Neural progenitor cell (in vitro differentiated cells): Measurements from ENCODE around the gene KLF1.

Source experiments
- CTCF ChIP-seq: fragments of 200-600 bp; sonication (generic); IDR thresholded peaks from 2 replicates; pipeline ENCODE4 v1.5.1; 2017; ENCODE audit warnings: antibody characterized with exemption, mild to moderate bottlenecking
- EZH2 ChIP-seq: fragments of 200-600 bp; sonication (generic); IDR thresholded peaks from 2 replicates; pipeline ENCODE4 v1.6.1; 2017; ENCODE audit warnings: antibody characterized with exemption, mild to moderate bottlenecking, moderate library complexity
- EZH2phosphoT487 ChIP-seq: fragments of 200-600 bp; sonication (generic); IDR thresholded peaks from 2 replicates; pipeline ENCODE4 v1.6.1; 2017; ENCODE audit warnings: antibody characterized with exemption

GRCh38 chr19:12837225-12837624, 49.8 kb downstream of the KLF1 start:
- TF ChIP-seq CTCF (no peak), EZH2 (no peak), EZH2phosphoT487 (no peak)
